HG03097 (cell line): ENCODE results near the gene C1orf226.
"Not testable (repeated sequence)": the region's sequence is repeated elsewhere in the genome, so short reads cannot be mapped to it uniquely, and the experiment has no call there.

Experiments used
- ATAC-seq: cut with Tn5 transposase; IDR thresholded peaks from one replicate; pipeline ENCODE4 v1.9.1; 2021; ENCODE audit not compliant: unreplicated experiment, low FRiP score

C1orf226 gene

DNA sequence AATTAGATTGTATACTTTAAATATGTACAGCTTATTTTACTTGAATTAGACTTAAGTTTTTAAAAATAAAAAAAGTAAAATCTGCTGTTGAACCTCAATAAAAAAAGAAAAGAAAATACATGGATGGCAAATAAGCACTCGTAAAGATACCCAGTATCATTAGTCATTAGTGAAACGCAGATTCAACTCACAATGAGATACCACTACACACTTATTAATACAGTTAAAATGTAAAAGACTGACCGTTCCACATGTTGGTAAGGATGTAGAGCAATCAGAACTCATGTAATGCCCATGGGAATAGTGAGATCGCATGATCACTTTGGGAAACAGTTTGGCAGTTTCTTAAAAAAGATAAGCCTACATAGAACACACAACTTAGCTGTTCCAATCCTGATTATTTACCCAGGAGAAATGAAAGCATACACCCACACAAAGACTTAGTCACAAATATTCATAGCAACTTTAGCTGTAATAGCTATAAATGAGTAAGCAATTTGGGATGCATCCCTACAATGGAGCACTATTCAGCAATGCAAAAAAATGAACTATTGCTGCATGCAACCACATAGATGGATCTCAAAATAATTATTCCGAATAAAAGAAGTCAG, 23.1 kb downstream of the C1orf226 start:
- no peak for ATAC-seq

DNA sequence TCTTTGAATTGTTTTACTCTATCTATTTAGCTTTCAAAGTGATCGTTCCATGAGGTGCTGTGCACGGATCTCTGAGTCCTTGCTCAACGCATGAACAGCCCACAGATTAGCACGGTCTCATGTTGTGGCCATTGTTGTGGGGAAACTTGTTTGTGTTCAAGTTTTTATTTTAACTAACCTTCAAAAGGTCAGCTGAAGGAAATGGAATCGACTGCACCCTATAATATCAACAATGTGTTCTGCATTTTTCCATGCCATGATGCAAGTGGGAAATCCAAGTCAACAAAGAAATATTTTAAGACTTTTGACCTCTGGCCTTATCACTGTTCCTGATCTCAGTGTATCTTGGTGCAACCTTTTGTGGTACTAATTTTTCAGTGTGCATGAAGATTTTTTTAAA, 24.3 kb downstream of the C1orf226 start:
- no peak for ATAC-seq

DNA sequence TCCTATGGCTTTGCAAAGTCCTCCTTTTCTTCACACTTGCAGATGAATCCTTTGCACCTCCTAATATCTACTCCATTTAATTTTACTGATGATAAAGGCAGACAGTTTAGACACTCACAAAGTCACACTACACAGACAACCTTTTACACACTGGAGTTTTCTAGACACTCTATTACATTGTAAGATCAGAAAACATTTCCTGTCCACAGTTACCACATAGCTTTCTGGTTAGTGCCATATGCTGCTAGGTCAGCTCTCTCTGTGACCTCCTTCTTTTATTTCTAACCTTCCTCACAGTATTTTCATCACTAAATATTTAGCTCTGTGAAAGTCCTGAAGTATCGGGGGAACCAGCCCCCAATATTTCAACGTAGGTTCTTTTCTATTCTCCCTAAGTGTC, 25.3 kb downstream of the C1orf226 start:
- ATAC-seq: no peak

DNA sequence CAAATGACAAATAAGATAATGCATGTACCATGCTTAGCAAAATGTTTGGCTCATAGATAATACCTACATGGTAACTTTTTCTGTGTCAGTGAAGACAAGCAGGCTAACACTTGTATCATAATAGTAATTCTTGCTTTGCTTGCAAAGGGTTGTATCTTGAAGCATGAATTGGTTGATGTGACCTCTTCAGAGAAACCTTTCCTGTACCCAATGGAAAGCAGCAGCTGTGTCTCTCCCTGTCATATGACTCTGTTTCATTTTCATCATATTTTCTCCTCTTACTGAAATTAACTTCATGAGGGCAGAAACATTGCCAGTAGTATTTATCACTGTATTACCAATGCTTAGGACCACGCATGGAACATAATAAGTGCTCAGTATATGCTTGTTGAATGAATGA, 26.0 kb downstream of the C1orf226 start:
- no peak for ATAC-seq

DNA sequence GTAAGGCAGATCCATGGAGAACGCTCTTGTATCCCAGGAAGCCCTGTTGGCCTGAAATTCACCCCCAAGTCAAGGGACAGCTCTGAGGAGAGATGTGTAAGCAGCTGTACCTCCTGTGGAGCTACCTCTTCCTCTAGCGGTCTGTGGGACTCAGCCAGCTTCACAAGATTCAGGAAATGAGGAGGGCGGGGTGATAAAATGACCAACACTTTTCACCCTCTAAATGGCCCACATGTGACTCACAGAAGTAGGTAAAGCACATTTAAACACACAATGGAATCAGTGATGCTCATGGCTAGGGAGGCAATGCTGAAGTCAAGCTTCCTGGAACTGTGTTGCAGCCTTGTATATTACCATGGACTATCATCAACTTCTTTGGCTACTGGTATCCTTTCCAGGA, 30.5 kb downstream of the C1orf226 start, which contains the start of gene SH2D1B:
SH2D1B (minus strand) TSS at position 135 of the 400 bp plus-strand sequence; CDS start at position 15, 120 bp downstream.
- ATAC-seq: no peak

DNA sequence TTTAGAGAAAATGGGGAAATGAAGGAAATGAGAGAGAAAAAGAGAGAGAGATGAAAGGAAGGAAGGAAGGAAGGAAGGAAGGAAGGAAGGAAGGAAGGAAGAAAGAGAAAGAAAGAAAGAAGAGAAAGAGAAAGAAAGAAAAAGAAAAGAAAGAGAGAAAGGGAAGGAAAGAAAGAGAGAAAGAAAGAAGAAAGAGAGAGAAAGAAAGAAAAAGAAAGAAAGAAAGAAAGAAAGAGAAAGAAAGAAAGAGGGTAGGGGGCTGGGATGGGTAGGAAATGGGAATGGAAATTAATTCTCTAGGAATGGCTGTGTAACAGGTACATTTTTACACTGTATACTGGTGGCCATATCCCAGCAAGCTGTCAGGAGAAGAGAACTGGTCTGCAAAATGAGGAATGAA, 34.7 kb downstream of the C1orf226 start:
- no peak for ATAC-seq

DNA sequence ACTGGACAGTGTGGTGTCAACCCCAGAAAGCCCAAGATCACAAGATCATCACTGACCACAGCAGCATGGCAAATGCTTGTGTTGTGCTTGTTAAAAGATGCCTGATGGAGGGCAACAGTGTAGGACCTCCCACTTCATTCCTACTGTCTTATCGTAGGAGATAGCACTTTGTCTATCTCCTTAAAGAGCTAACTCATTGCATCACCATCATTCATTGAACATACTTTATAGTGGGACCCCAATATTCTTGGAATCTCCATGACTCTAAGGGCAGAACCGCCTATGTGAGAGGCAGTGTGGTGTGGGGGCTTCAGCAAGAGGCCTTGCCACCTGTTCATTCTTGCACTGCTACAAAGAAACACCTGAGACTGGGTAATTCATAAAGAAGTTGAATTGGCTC, 35.4 kb downstream of the C1orf226 start:
- no peak for ATAC-seq

DNA sequence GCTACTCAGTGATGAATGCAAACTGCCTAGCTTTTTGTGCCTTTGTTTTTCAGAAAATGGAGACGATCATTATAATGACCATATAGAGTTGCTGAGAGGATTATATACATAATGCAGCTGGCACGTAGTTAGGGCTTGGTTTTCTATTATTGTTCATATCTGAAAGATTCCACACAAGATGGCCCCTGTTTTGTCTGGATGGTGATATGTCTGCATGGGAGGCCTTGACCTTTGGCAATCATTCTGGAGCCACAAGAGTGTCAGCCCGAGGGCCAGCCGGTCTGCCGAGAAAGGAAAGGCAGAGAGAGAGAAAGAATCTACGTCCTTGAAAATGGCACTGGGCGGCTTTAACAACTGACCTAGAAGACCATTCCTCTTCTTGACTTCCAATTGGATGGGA, 36.1 kb downstream of the C1orf226 start:
- ATAC-seq: no peak

DNA sequence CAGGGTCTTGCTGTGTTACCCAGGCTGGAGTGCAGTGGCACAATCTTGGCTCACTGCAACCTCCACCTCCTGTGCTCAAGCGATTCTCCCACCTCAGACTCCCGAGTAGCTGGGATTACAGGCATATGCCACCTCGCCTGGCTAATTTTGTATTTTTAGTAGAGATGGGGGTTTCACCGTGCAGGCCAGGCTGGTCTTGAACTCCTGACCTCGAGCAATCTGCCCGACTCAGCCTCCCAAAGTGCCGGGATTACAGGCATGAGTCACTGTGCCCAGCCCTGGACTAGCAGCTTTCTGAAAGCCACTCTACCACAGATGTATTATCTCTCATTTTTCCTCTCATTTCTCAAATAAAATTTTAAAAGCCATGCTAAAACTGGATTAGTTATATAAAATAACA, 37.1 kb downstream of the C1orf226 start:
- not testable (repeated sequence) for ATAC-seq

DNA sequence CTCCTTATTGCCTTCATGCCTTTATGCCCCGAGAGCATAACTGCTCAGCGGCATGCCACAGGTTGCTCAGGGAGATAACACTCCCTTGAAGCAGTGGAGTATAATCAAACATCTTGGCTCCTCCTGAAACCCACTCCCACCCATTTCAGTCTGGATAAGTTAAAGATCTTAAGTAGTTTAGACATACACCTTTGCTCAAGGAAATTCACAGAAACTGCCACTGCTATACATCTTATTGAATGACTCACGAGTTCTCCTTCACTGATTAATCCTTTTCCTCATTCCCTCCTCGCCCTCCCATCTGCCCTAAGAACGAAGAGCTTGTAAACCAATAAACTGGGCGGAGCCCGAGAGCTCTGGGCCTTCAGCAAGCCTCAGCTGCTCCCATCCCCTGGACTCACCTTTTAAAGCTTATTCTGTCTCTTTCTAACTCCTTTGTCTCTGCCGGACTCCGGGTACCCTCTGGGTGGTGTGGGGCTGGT, 38.0 kb downstream of the C1orf226 start:
- ATAC-seq: not testable (repeated sequence)

DNA sequence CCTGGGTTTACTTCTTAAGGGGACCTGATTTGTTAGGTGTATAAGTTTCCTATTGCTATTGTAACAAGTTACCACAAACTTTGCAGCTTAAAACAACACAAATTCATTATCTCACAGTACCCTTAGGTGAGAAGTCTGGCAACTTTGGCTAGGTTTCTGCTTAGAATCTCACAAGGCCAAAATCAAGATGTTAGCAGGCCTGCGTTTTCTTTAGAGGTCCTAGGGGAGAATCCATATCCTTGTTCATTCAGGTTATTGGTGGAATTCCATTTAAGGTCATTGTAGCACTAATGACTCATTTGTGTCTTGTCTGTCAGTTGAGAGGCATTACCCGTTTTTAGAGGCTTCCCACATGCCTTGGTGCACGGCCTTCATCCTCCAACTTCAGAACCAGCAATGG, 38.6 kb downstream of the C1orf226 start:
- no peak for ATAC-seq

DNA sequence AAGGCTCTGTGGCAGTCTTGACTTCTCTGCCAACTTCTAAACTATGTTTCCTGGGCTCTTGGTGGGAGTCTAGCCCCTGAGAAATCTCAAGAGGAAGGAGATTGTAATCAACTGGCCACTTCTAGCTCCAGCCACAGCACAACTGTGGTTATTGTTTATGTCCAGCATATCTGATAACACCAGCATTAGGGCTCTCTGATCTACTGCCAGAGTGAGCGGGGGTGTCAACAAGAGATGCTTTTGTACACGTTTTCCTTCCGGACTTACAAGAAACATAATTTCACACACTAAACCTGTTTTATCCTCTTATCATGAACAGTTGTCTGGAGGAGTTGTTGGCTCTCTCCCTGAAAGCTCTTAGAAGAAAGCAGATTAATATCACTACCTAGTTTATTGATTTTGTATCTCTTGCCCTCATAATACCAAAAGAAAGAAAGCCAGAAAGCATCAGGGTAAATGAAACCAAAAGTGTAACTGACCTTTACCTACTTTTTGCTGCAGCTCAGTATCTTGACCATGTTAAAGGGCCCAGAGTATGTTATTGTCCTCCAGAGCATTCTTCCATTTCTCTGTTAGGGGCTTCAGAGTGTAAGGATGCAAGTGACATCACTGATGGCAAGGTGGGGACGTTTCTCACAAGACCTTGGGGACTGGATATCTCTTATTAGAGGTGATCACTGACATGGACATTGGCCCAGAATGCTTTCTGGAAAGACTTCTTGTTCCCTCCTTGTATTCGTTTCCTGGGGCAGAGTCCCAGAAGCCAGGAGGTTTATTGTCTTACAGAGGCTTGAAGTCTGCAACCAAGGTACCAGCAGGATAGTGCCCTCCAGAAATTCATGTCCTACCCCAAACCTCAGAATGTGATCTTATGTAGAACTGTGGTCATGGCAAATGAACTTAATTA, 40.0 kb downstream of the C1orf226 start:
- no peak for ATAC-seq

DNA sequence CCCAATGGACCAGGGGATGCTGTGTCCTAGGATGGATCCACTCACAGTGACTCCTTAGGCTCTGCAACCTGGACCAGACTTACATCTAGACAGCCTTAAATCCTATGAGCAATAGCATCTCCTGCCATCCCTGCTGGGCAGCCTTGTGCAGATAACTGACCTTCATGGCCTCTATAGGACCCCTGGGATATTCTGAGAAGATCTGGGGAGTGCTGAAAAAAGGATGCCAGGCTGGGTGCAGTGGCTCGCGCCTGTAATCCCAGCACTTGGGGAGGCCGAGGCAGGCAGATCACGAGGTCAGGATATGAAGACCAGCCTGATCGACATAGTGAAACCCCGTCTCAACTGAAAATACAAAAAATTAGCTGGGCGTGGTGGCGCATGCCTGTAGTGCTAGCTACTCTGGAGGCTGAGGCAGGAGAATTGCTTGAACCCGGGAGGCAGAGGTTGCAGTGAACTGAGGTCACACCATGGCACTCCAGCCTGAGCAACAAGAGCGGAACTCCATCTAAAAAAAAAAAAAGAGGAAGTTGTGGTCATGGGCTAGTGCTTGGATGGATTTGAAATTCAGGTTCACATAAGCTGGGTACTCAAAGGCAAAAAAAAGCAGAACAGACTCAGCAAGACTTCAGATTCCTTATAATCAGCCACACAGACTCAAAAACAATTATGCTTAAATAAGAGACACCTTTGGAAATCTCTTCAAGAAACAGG, 41.3 kb downstream of the C1orf226 start:
- ATAC-seq: no peak

DNA sequence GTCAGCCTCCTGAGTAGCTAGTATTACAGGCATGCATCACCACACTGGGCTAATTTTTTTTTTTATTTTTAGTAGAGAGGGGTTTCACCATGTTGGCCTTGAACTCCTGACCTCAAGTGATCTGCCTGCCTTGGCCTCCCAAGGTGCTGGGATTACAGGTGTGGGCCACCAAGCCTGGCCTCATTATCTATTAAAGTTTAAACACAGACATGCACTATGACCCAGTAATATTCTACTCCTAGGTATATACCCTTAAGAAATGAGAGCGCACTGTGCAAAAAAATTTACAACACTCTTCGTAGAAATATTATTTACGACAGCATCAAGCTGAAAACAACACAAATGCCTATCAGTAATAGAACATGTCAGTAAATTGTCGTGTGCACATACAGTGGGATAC, 49.1 kb downstream of the C1orf226 start:
- no peak for ATAC-seq

DNA sequence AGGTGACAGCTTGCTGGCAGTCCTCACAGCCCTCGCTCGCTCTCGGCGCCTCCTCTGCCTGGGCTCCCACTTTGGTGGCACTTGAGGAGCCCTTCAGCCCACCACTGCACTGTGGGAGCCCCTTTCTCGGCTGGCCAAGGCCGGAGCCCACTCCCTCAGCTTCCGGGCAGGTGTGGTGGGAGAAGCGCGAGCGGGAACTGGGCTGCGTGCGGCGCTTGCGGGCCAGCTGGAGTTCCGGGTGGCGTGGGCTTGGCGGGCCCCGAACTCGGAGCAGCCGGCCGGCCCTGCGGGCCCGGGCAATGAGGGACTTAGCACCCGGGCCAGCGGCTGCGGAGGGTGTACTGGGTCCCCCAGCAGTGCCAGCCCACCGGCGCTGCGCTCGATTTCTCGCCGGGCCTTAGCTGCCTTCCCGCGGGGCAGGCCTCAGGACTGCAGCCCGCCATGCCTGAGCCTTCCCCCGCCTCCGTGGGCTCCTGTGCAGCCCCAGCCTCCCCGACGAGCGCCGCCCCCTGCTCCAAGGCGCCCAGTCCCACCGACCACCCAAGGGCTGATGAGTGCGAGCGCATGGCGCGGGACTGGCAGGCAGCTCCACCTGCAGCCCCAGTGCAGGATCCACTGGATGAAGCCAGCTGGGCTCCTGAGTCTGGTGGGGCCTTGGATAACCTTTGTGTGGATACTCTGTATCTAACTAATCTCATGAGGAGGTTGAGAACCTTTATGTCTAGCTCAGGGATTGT, 51.6 kb downstream of the C1orf226 start:
- not testable (repeated sequence) for ATAC-seq
